HG03558 (cell line): Measurements from ENCODE around the gene MRPL40.

Source experiments
- ATAC-seq: cut with Tn5 transposase; IDR thresholded peaks from one replicate; pipeline ENCODE4 v1.9.1; 2021; ENCODE audit warnings: moderate number of reproducible peaks; ENCODE audit not compliant: unreplicated experiment; ENCODE audit errors: extremely low read depth

MRPL40 gene

GRCh38 chr22:19456541-19456940 is 24.2 kb downstream of the MRPL40 start:
- no peak for ATAC-seq

GRCh38 chr22:19457828-19458428 is 25.6 kb downstream of the MRPL40 start:
- no peak for ATAC-seq

GRCh38 chr22:19460036-19460435 is 27.7 kb downstream of the MRPL40 start:
- no peak for ATAC-seq

GRCh38 chr22:19461506-19461905 is 29.2 kb downstream of the MRPL40 start:
- no peak for ATAC-seq

GRCh38 chr22:19463008-19463407 is 30.7 kb downstream of the MRPL40 start:
- ATAC-seq, result no peak

- no peak for ATAC-seq
Measured at GRCh38 chr22:19463491-19464469, 31.4 kb downstream of the MRPL40 start.

GRCh38 chr22:19464546-19464945 is 32.2 kb downstream of the MRPL40 start:
- no peak for ATAC-seq

- ATAC-seq, result no peak
Measured at GRCh38 chr22:19464975-19465374, 32.6 kb downstream of the MRPL40 start.

GRCh38 chr22:19466126-19466716 is 33.9 kb downstream of the MRPL40 start:
- ATAC-seq, result no peak

GRCh38 chr22:19466848-19467752 is 34.8 kb downstream of the MRPL40 start:
- ATAC-seq, result no peak

GRCh38 chr22:19467912-19468311 is 35.6 kb downstream of the MRPL40 start:
- no peak for ATAC-seq

- no peak for ATAC-seq
Measured at GRCh38 chr22:19469421-19469820, 37.1 kb downstream of the MRPL40 start.

GRCh38 chr22:19470010-19470409 is 37.7 kb downstream of the MRPL40 start:
- ATAC-seq, result no peak

- ATAC-seq, result no peak
Measured at GRCh38 chr22:19471572-19471971, 39.2 kb downstream of the MRPL40 start.

- ATAC-seq, result no peak
Measured at GRCh38 chr22:19472233-19472632, 39.9 kb downstream of the MRPL40 start.

- no peak for ATAC-seq
Measured at GRCh38 chr22:19473578-19473977, 41.2 kb downstream of the MRPL40 start.

- no peak for ATAC-seq
Measured at GRCh38 chr22:19476023-19476422, 43.7 kb downstream of the MRPL40 start.

GRCh38 chr22:19477321-19478044 is 45.1 kb downstream of the MRPL40 start:
- ATAC-seq, result no peak

GRCh38 chr22:19478045-19478900 is 45.9 kb downstream of the MRPL40 start:
- no peak for ATAC-seq
